Sigmoid colon (tissue), 7 donors: ENCODE results near the gene PPP1R15A. TPM values are rescaled to one million over a fixed set of nuclear protein-coding genes. Genes with fewer than 3 reads are reported as not detected.

Experiments used
- DNase-seq: peaks from one replicate; pipeline ENCODE4 v3.0.0-alpha.2; 2019
- H3K27ac ChIP-seq, 4 donors: fragments of 200-600 bp; sonication (generic); one replicate each; pipeline ENCODE4 v1.5.1; 2016 to 2019; ENCODE audit warnings: mild to moderate bottlenecking in 1 of 4
- H3K27me3 ChIP-seq, 3 donors: fragments of 200-600 bp; sonication (generic); one replicate each; pipeline ENCODE4 v1.5.1; 2019; ENCODE audit warnings: mild to moderate bottlenecking in 1 of 3
- H3K36me3 ChIP-seq, 4 donors: fragments of 200-600 bp; sonication (generic); one replicate each; pipeline ENCODE4 v1.5.1; 2016 to 2019
- H3K4me1 ChIP-seq, 4 donors: fragments of 200-600 bp; sonication (generic); one replicate each; pipeline ENCODE4 v1.5.1; 2017 to 2019
- H3K4me3 ChIP-seq, 4 donors: fragments of 200-600 bp; sonication (generic); one replicate each; pipeline ENCODE4 v1.5.1; 2017 to 2019; ENCODE audit warnings: mild to moderate bottlenecking in 2 of 4, moderate library complexity in 1 of 4
- H3K9me3 ChIP-seq, 4 donors: fragments of 200-600 bp in 3 of 4; sonication (generic) in 3 of 4; one replicate each; pipeline versions ENCODE4 v1.5.1 to v1.6.1; 2013 to 2019
- EP300 ChIP-seq, 4 donors: sonication (generic); formaldehyde crosslinking; IDR thresholded peaks; one replicate each; pipeline ENCODE4 v1.6.1; 2017; ENCODE audit warnings: antibody characterized with exemption in 4 of 4
- POLR2A ChIP-seq, 2 donors: fragments of 450-650 bp; IDR thresholded peaks; one replicate each; pipeline ENCODE4 v1.6.1; 2016; ENCODE audit warnings: antibody characterized with exemption in 2 of 2, mild to moderate bottlenecking in 2 of 2, moderate library complexity in 2 of 2
- POLR2AphosphoS5 ChIP-seq, 4 donors: sonication (generic); formaldehyde crosslinking; IDR thresholded peaks; one replicate each; pipeline ENCODE4 v1.6.1; 2017; ENCODE audit warnings: antibody characterized with exemption in 4 of 4
- WGBS, 2 donors: extraction: QIAGEN DNeasy Blood & Tissue Kit; methylation state at CpG; one replicate each; pipeline ENCODE4 v1.1.7; 2013; 5-methylcytosine and 5-hydroxymethylcytosine counted together
- intact Hi-C: fragments of 100-400 bp; cut with DNase I; formaldehyde crosslinking; loops from one replicate; pipeline ENCODE4 v1.15.1; 2023
- polyA plus RNA-seq, 3 donors: library from polyadenylated mRNA; stranded (reverse); fragments of 200-250 nt; gene quantifications; one replicate each; pipeline ENCODE4 v1.2.3, GENCODE V29; 2013
- total RNA-seq, 4 donors: library from RNA; depleted of rRNA; stranded (reverse); fragments of >200 nt; gene quantifications; one replicate each; pipeline ENCODE4 v1.1.0, GENCODE V29; 2016
- TF ChIP-seq, protein P1 (sequence below), 4 experiments: fragments of 450-650 bp in 3 of 4; fragments of 200-600 bp in 1 of 4; IDR thresholded peaks; one replicate each; pipeline ENCODE4 v1.5.1; 2016 to 2019; ENCODE audit warnings: antibody characterized with exemption in 4 of 4, mild to moderate bottlenecking in 3 of 4, moderate library complexity in 2 of 4
- donor health status: healthy with polysubstance abuse.
- donor health status: Bipolar disorder and iron deficiency.
- donor health status: healthy.

PPP1R15A gene
- total and polyA plus RNA-seq, 7 donors, result 22.1 to 69.8 (median 43.2) TPM

DNA sequence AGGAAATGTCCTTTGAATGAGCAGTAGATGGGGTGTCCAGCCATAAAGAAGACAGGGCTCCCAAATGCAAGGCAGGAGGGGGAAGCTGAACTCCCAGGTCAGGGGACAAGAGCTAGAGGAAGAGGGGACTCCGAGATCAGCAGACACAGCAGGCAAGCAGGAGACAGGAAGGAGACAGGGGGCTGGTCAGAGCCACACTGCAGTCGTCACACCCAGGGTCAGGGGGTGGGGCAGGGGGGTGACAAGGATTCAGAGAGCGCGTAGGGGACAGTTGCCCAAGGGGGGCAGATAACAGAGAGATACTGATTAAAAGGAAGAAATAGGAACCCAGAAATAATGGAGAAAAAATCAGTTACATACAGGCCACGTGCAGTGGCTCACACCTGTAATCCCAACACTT lies 39.2 kb upstream of the PPP1R15A start:
- 60 to 70% methylated on average over 5 of the region's 5 CpGs for WGBS, 2 donors
- TF ChIP-seq POLR2AphosphoS5 (IDR thresholded peaks at IDR 0.05) (no peak), POLR2A (IDR thresholded peaks at IDR 0.05) (no peak), EP300 (IDR thresholded peaks at IDR 0.05) (no peak)
- TF ChIP-seq, protein P1, sequence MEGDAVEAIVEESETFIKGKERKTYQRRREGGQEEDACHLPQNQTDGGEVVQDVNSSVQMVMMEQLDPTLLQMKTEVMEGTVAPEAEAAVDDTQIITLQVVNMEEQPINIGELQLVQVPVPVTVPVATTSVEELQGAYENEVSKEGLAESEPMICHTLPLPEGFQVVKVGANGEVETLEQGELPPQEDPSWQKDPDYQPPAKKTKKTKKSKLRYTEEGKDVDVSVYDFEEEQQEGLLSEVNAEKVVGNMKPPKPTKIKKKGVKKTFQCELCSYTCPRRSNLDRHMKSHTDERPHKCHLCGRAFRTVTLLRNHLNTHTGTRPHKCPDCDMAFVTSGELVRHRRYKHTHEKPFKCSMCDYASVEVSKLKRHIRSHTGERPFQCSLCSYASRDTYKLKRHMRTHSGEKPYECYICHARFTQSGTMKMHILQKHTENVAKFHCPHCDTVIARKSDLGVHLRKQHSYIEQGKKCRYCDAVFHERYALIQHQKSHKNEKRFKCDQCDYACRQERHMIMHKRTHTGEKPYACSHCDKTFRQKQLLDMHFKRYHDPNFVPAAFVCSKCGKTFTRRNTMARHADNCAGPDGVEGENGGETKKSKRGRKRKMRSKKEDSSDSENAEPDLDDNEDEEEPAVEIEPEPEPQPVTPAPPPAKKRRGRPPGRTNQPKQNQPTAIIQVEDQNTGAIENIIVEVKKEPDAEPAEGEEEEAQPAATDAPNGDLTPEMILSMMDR (IDR thresholded peaks at IDR 0.05), result no peak
- H3K4me3 ChIP-seq, result no peak overlapping the region
- DNase-seq, result no peak
- no peak overlapping the region for H3K27ac ChIP-seq
- peaks cover 0 to 34% (median 2%) of the 10 kb centered on the region in 4 donors for H3K36me3 ChIP-seq
- intact Hi-C loops, result no loop called here
- no peaks in the 10 kb centered on the region for H3K9me3 ChIP-seq
- H3K4me1 ChIP-seq, result peaks cover 0 to 27% (median 21%) of the 10 kb centered on the region in 4 donors
- H3K27me3 ChIP-seq, result no peaks in the 10 kb centered on the region

DNA sequence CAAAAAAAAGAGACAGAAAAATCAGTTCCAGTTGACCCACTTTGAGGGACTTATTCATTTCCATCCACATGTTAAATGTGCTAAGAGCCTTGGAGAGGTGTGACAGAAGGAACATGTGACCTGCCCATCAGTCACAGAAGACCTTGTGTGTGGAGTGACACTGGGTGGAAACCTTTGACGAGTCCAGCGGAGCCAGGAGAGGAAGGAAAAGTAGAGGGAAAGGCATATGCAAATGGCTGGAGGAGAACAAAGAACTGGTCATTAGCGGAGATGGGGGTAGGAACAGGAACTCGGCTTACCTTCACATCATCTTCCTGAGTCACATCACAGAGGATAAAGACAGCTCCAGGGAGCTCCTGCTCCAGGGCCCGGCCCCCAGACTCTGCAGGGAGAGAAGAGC lies 38.2 kb upstream of the PPP1R15A start:
- no peak overlapping the region for H3K4me3 ChIP-seq
- no peak overlapping the region for H3K27ac ChIP-seq
- TF ChIP-seq, protein P1 (IDR thresholded peaks at IDR 0.05), result no peak
- TF ChIP-seq POLR2A (IDR thresholded peaks at IDR 0.05) (no peak), EP300 (IDR thresholded peaks at IDR 0.05) (no peak), POLR2AphosphoS5 (IDR thresholded peaks at IDR 0.05) (no peak)
- DNase-seq, result no peak
- peaks cover 0 to 27% (median 21%) of the 10 kb centered on the region in 4 donors for H3K4me1 ChIP-seq
- no peaks in the 10 kb centered on the region for H3K9me3 ChIP-seq
- H3K27me3 ChIP-seq, result no peaks in the 10 kb centered on the region
- H3K36me3 ChIP-seq, result peaks cover 0 to 34% (median 2%) of the 10 kb centered on the region in 4 donors
- WGBS, 2 donors, result 77 to 88% methylated on average over 5 of the region's 5 CpGs
- intact Hi-C loops, result no loop called here

DNA sequence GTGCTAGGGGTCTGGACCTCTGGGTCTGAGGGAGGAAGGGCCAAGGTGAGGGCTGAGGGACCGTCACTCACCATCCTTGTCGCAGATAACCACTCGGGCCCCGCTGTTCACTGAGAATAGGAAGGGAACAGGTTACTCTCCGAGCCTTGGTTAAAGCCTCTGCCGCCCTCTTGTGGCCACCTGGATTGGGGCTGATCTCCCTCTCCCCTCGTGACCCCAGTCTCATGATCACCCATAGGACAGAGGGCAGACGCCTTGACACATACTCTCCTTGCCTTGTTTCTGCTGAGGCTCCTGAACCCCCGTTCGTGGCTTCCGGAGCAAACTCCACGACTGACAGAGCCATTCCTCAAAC lies 36.5 kb upstream of the PPP1R15A start:
- intact Hi-C loops, result loop anchor here (1.0 to 5.0 kb wide), 4 partner anchors 23 to 188 kb away; partner anchors contain the start of genes CA11 and FTL
- peak; percentile 98 for DNase-seq
- WGBS, 2 donors, result 2 to 3% methylated on average over 12 of the region's 12 CpGs

DNA sequence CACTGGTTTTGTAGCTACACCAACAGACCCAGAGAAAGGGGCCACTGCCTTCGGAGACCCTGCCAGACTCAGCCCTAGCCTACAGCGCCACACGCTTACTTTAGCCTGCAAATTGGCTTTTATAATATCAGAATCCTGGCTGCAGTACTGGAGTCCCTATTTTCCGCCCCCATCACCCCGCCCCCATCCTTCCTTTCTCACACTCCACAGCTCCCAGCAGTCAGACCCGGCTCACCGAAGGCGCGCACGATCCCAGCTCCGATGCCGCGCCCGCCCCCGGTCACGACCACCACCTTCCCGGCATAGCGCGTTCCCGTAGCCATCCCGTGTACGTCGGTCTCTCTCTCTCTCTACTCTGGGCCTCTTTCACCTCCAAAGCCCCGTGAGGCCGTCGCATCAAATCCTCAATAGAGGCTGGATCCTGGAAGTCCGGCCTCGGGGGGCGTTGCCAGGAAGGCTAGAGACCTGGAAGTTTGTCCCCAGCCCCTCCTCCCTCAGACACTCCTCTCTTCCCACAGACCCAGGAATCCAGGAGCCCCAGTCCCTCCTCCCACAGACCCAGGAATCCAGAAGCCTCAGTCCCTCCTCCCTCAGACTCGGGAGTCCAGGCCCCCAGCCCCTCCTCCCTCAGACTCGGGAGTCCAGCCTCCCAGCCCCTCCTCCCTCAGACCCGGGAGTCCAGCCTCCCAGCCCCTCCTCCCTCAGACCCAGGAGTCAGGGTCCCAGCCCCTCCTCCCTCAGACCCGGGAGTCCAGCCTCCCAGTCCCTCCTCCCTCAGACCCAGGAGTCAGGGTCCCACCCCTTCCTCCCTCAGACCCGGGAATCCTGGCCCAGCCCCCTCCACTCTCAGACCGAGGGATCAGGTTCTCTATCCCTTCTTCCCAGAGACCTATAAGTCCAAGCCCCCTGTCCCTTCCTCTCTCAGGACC lies 35.9 kb upstream of the PPP1R15A start, which contains the start of gene HSD17B14:
HSD17B14 (minus strand) TSS at position 403 of the 929 bp plus-strand sequence; CDS start at position 323, 80 bp downstream.
- Histone ChIP-seq H3K4me3 (peak within 1 kb of the TSS; percentile 30 to 51 (median 41)), H3K27ac (peak within 1 kb of the TSS; percentile 71 to 86 (median 82)), H3K9me3 (no peaks in the 10 kb centered on the region), H3K4me1 (peaks cover 0 to 27% (median 21%) of the 10 kb centered on the region in 4 donors), H3K36me3 (peaks cover 0 to 24% (median 2%) of the 10 kb centered on the region in 4 donors), H3K27me3 (no peaks in the 10 kb centered on the region)
- TF ChIP-seq POLR2A (IDR thresholded peaks at IDR 0.05) (no peak), POLR2AphosphoS5 (IDR thresholded peaks at IDR 0.05) (no peak)
- TF ChIP-seq, protein P1 (IDR thresholded peaks at IDR 0.05), result peak in 3 of 4 experiments; percentile 1 to 40 (median 1)
- DNase-seq, result peak; percentile 83
- intact Hi-C loops, result loop anchor here (1.0 to 5.0 kb wide), 4 partner anchors 24 to 189 kb away; partner anchors contain the start of genes CA11 and FTL
- 15 to 37% methylated on average over 35 of the region's 35 CpGs for WGBS, 2 donors

More for the DNA sequence above, 36.5 kb upstream of the PPP1R15A start:
- H3K9me3 ChIP-seq, result no peaks in the 10 kb centered on the region
- peak overlapping the region; percentile 71 to 86 (median 82) for H3K27ac ChIP-seq
- TF ChIP-seq, protein P1 (IDR thresholded peaks at IDR 0.05), result peak; percentile 86 to 98 (median 92)
- no peak for TF ChIP-seq EP300 (IDR thresholded peaks at IDR 0.05)
- TF ChIP-seq POLR2A (IDR thresholded peaks at IDR 0.05), result peak in 1 of 2 donors; percentile 42
- TF ChIP-seq POLR2AphosphoS5 (IDR thresholded peaks at IDR 0.05), result peak; percentile 67 to 92 (median 84)
- H3K4me3 ChIP-seq, result peak overlapping the region; percentile 30 to 51 (median 41)
- H3K27me3 ChIP-seq, result no peaks in the 10 kb centered on the region
- peaks cover 0 to 27% (median 21%) of the 10 kb centered on the region in 4 donors for H3K4me1 ChIP-seq
- peaks cover 0 to 30% (median 2%) of the 10 kb centered on the region in 4 donors for H3K36me3 ChIP-seq
